GM12878 (cell line): ENCODE measurements around the gene RAG1. TPM values are rescaled to one million over a fixed set of nuclear protein-coding genes. Genes with fewer than 3 reads are reported as not detected.
A peak's percentile ranks its signal among the peaks of the same experiment; 100 is the strongest.

Source experiments
- ATAC-seq: fragments of 200-7000 bp; cut with Tn5 transposase; 3 replicates; pipeline ENCODE4 v1.9.1; 2020; ENCODE audit warnings: mild to moderate bottlenecking, moderate library complexity
- BruUV-seq: library from RNA; stranded (reverse); fragments of 400-500 nt; replicated peaks from 2 replicates; lab custom pipeline; 2021; lab: Mats Ljungman, UMichigan
- CTCF ChIA-PET: fragments of 300-600 bp; sonication (Branson Sonifier 250); formaldehyde crosslinking; extraction: SDS; loops from one replicate; lab custom pipeline; 2021; ENCODE audit warnings: inconsistent platforms; lab: Yijun Ruan, JAX
- POLR2A ChIA-PET: fragments of 350-600 bp; formaldehyde crosslinking; extraction: SDS; loops from one replicate; lab custom pipeline; 2021; ENCODE audit warnings: inconsistent platforms; lab: Charles Lee
- RAD21 ChIA-PET: fragments of 300-600 bp; sonication (Branson Sonifier 250); formaldehyde crosslinking; loops from one replicate; lab custom pipeline; 2023; ENCODE audit warnings: antibody characterized with exemption; ENCODE audit not compliant: unreplicated experiment; lab: Charles Lee
- SMC1A ChIA-PET: fragments of 300-600 bp; sonication (Branson Sonifier 250); formaldehyde crosslinking; loops from one replicate; lab custom pipeline; 2023; ENCODE audit not compliant: unreplicated experiment, uncharacterized antibody; lab: Charles Lee
- DNase-seq: peaks from one replicate; pipeline ENCODE4 v3.0.0-alpha.2; 2011; ENCODE audit warnings: low read depth, low spot score
- FAIRE-seq: peaks from 3 replicates; lab custom pipeline; 2011; peaks lifted over from hg19 to GRCh38; lab: Jason Lieb, UNC
- H2AFZ ChIP-seq: 2 replicates; pipeline ENCODE4 v1.6.0; 2011; ENCODE audit warnings: low read depth, low read length, control low read depth; ENCODE audit not compliant: control insufficient read depth
- H3K27ac ChIP-seq: 2 replicates; pipeline ENCODE4 v1.5.1; 2011; ENCODE audit warnings: control low read depth; ENCODE audit not compliant: control insufficient read depth, insufficient read depth
- H3K27me3 ChIP-seq, 2 experiments: replicated peaks in 1 of 2; 2 replicates each; pipeline versions ENCODE4 v1.6.0 to v1.6.1; 2011; ENCODE audit warnings: low read length in 1 of 2; ENCODE audit not compliant: control insufficient read depth in 2 of 2, insufficient read depth in 2 of 2
- H3K36me3 ChIP-seq, 2 experiments: 2 replicates each; pipeline ENCODE4 v1.5.1; 2011; ENCODE audit warnings: low read length in 1 of 2; ENCODE audit not compliant: control insufficient read depth in 2 of 2, insufficient read depth in 2 of 2
- H3K4me1 ChIP-seq: 2 replicates; pipeline ENCODE4 v1.6.1; 2011; ENCODE audit warnings: mild to moderate bottlenecking, low read length, moderate library complexity, mixed read lengths; ENCODE audit not compliant: control insufficient read depth, insufficient read depth
- H3K4me2 ChIP-seq: 2 replicates; pipeline ENCODE4 v1.6.0; 2011; ENCODE audit warnings: control low read depth; ENCODE audit not compliant: control insufficient read depth, insufficient read depth
- H3K4me3 ChIP-seq: fragments of 200-600 bp; sonication (generic); 2 replicates; pipeline ENCODE4 v1.5.1; 2016
- H3K79me2 ChIP-seq: 2 replicates; pipeline ENCODE4 v1.6.0; 2011; ENCODE audit warnings: low read length; ENCODE audit not compliant: control insufficient read depth, insufficient read depth
- H3K9ac ChIP-seq: 2 replicates; pipeline ENCODE4 v1.8.0; 2011; ENCODE audit warnings: low read length, control low read depth, mixed read lengths; ENCODE audit not compliant: control insufficient read depth, insufficient read depth
- H3K9me3 ChIP-seq: replicated peaks from 3 replicates; pipeline ENCODE4 v1.5.1; 2011; ENCODE audit warnings: mild to moderate bottlenecking, low read length; ENCODE audit not compliant: control insufficient read depth, insufficient read depth
- H4K20me1 ChIP-seq: 2 replicates; pipeline ENCODE4 v1.6.0; 2011; ENCODE audit not compliant: control insufficient read depth, insufficient read depth
- GABPA ChIP-seq: IDR thresholded peaks from 2 replicates; pipeline ENCODE4 v1.6.1; 2014; ENCODE audit warnings: antibody characterized with exemption, low read depth, mild to moderate bottlenecking, inconsistent platforms
- HCFC1 ChIP-seq: fragments of 150-350 bp; IDR thresholded peaks from 2 replicates; pipeline ENCODE4 v1.6.1; 2014; ENCODE audit warnings: low read length
- IKZF1 ChIP-seq: fragments of 450-650 bp; conservative IDR thresholded peaks from 2 replicates; pipeline ENCODE4 v1.6.1; 2017; ENCODE audit warnings: antibody characterized with exemption, mild to moderate bottlenecking
- RFX5 ChIP-seq: IDR thresholded peaks from 2 replicates; pipeline ENCODE4 v1.6.1; 2011; ENCODE audit warnings: low read depth, low read length, improper control_type of control experiment
- RUNX3 ChIP-seq: IDR thresholded peaks from 2 replicates; pipeline ENCODE4 v1.6.1; 2012; ENCODE audit warnings: low read length, inconsistent platforms
- SIX5 ChIP-seq: IDR thresholded peaks from 2 replicates; pipeline ENCODE4 v1.6.1; 2011; ENCODE audit warnings: mild to moderate bottlenecking, low read depth, low read length, moderate library complexity; ENCODE audit not compliant: severe bottlenecking
- WGBS: methylation state at CpG from one replicate; pipeline ENCODE4 v1.1.6; 2016; ENCODE audit warnings: low lambda C conversion rate; ENCODE audit not compliant: insufficient replicate concordance, insufficient coverage; ENCODE audit errors: missing lambda C conversion rate; 5-methylcytosine and 5-hydroxymethylcytosine counted together
- in situ Hi-C: fragments of 300-500 bp; cut with MboI; formaldehyde crosslinking; loops from 9 replicates; pipeline ENCODE4 v1.14.3; 2018; ENCODE audit warnings: mixed read lengths
- intact Hi-C: fragments of 100-400 bp; cut with micrococcal nuclease; formaldehyde crosslinking; loops from one replicate; pipeline ENCODE4 v1.14.2; 2022; ENCODE audit not compliant: unreplicated experiment
- polyA plus RNA-seq, 11 experiments: library from polyadenylated mRNA; depleted of rRNA in 4 of 11; unstranded in 6 of 11; stranded (reverse) in 5 of 11; fragments of >200 nt; fragmentation: Nextera tagmentation in 4 of 11; fragmentation: Illumina TruSeq in 1 of 11; extraction: Ambion mirVana in 4 of 11; extraction: Trizol in 1 of 11; gene quantifications; 1 replicate in 1 of 11; 2 replicates in 10 of 11; pipeline versions ENCODE4 v1.2.1 to v1.2.3, GENCODE V29; 2011 to 2016; ENCODE audit warnings: inconsistent platforms in 2 of 11, missing spikeins in 2 of 11, low read depth in 1 of 11
- total RNA-seq, 4 experiments: library from RNA; depleted of rRNA in 3 of 4; stranded (reverse); fragments of >200 nt in 3 of 4; fragmentation: Illumina TruSeq in 1 of 4; extraction: Trizol in 1 of 4; gene quantifications; 2 replicates each; pipeline versions ENCODE4 v1.2.1 to v1.2.3, GENCODE V29; 2013 to 2021
- TF ChIP-seq, protein P1 (sequence below): fragments of 450-650 bp; IDR thresholded peaks from 2 replicates; pipeline ENCODE4 v1.6.1; 2016; ENCODE audit warnings: mild to moderate bottlenecking, moderate library complexity, borderline replicate concordance
- TF ChIP-seq, protein P2 (sequence below): fragments of 450-650 bp; formaldehyde crosslinking; IDR thresholded peaks from 2 replicates; pipeline ENCODE4 v1.5.0; 2022; ENCODE audit warnings: mild to moderate bottlenecking, missing genetic modification characterization
- TF ChIP-seq, protein P3 (sequence below): IDR thresholded peaks from 2 replicates; pipeline ENCODE4 v1.6.1; 2011; ENCODE audit warnings: borderline replicate concordance, low read depth, mild to moderate bottlenecking, moderate library complexity, low read length; ENCODE audit not compliant: insufficient read depth, poor library complexity, severe bottlenecking
- TF ChIP-seq, protein P4 (sequence below): fragments of 450-650 bp; IDR thresholded peaks from 2 replicates; pipeline ENCODE4 v1.6.1; 2018; ENCODE audit warnings: borderline replicate concordance, mild to moderate bottlenecking; ENCODE audit not compliant: partially characterized antibody

RAG1 gene
- total and polyA plus RNA-seq, 10 of the 15 experiments (the other 5 are each of a cell fraction or from before 2014, with no cell fraction given) = 0.01 to 0.44 (median 0.05) TPM; not detected in 3

DNA sequence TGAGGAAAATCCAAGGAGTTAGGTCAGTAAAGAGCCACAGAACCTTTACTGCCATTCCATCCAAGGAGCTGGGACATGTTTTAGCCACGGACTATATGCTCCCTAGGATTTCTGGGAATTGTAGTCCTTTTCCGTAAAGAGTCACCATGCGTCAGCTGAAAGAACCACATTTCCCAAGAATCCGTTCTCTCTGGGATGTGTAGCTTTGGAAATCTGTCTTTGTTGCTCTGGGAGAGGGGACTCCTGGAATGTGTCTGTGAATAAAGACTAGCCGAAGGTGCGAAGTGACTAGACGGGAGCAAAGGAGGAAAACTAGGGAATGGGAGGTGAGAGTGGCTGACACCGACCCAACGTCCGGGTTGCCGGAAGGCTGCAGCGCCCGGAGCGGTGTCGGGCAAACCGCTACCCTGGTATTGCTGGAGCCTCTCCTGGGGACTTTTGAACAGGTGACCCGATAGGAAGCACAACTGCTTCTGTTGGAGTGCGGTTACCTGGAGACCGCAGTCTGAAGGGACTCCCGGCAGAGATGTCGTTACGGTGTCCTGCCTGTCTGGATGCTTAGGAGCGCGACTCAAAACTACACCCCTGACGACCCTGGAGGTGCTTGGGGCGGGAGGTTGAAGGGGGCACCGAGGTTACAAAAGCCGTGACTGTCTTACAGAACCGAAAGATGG is 26.6 kb downstream of the RAG1 start, which contains the start of gene IFTAP:
IFTAP (plus strand) TSS at position 187 of the 674 bp plus-strand sequence. CDS start 15,602 bp downstream, outside the sequence.
- no peaks in the 10 kb centered on the region for H3K79me2 ChIP-seq
- ChIA-PET SMC1A (no interaction called here), POLR2A (no interaction called here), RAD21 (no interaction called here), CTCF (no interaction called here)
- H4K20me1 ChIP-seq = no peaks in the 10 kb centered on the region
- no peak within 1 kb of the TSS for H3K27ac ChIP-seq
- no TSS peak for BruUV-seq
- WGBS = 14% methylated on average over 29 of the region's 29 CpGs
- peak within 1 kb of the TSS; percentile 68 for H3K4me2 ChIP-seq
- no peaks in the 10 kb centered on the region for H3K36me3 ChIP-seq
- no peak within 1 kb of the TSS for H3K9ac ChIP-seq
- peak within 1 kb of the TSS; percentile 75 for H2AFZ ChIP-seq
- H3K4me3 ChIP-seq = peak within 1 kb of the TSS; percentile 42; the same call in 1 of the 2 replicates
- in situ Hi-C loops = no loop called here
- intact Hi-C loops = no loop called here
- FAIRE-seq = no peak
- H3K27me3 ChIP-seq = peaks cover 4 to 9% of the 10 kb centered on the region in 2 experiments; a peak in 2 of 4 replicates
- no peak for DNase-seq
- H3K4me1 ChIP-seq = no peaks in the 10 kb centered on the region
- H3K9me3 ChIP-seq = no peaks in the 10 kb centered on the region
- TF ChIP-seq SIX5 = peak; percentile 88
- TF ChIP-seq RUNX3 = peak; percentile 1; the same call in 1 of the 2 replicates
- TF ChIP-seq, protein P1, sequence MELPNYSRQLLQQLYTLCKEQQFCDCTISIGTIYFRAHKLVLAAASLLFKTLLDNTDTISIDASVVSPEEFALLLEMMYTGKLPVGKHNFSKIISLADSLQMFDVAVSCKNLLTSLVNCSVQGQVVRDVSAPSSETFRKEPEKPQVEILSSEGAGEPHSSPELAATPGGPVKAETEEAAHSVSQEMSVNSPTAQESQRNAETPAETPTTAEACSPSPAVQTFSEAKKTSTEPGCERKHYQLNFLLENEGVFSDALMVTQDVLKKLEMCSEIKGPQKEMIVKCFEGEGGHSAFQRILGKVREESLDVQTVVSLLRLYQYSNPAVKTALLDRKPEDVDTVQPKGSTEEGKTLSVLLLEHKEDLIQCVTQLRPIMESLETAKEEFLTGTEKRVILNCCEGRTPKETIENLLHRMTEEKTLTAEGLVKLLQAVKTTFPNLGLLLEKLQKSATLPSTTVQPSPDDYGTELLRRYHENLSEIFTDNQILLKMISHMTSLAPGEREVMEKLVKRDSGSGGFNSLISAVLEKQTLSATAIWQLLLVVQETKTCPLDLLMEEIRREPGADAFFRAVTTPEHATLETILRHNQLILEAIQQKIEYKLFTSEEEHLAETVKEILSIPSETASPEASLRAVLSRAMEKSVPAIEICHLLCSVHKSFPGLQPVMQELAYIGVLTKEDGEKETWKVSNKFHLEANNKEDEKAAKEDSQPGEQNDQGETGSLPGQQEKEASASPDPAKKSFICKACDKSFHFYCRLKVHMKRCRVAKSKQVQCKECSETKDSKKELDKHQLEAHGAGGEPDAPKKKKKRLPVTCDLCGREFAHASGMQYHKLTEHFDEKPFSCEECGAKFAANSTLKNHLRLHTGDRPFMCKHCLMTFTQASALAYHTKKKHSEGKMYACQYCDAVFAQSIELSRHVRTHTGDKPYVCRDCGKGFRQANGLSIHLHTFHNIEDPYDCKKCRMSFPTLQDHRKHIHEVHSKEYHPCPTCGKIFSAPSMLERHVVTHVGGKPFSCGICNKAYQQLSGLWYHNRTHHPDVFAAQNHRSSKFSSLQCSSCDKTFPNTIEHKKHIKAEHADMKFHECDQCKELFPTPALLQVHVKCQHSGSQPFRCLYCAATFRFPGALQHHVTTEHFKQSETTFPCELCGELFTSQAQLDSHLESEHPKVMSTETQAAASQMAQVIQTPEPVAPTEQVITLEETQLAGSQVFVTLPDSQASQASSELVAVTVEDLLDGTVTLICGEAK = peak; percentile 69
- TF ChIP-seq HCFC1 = peak; percentile 67
- TF ChIP-seq, protein P2, sequence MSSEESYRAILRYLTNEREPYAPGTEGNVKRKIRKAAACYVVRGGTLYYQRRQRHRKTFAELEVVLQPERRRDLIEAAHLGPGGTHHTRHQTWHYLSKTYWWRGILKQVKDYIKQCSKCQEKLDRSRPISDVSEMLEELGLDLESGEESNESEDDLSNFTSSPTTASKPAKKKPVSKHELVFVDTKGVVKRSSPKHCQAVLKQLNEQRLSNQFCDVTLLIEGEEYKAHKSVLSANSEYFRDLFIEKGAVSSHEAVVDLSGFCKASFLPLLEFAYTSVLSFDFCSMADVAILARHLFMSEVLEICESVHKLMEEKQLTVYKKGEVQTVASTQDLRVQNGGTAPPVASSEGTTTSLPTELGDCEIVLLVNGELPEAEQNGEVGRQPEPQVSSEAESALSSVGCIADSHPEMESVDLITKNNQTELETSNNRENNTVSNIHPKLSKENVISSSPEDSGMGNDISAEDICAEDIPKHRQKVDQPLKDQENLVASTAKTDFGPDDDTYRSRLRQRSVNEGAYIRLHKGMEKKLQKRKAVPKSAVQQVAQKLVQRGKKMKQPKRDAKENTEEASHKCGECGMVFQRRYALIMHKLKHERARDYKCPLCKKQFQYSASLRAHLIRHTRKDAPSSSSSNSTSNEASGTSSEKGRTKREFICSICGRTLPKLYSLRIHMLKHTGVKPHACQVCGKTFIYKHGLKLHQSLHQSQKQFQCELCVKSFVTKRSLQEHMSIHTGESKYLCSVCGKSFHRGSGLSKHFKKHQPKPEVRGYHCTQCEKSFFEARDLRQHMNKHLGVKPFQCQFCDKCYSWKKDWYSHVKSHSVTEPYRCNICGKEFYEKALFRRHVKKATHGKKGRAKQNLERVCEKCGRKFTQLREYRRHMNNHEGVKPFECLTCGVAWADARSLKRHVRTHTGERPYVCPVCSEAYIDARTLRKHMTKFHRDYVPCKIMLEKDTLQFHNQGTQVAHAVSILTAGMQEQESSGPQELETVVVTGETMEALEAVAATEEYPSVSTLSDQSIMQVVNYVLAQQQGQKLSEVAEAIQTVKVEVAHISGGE (CRISPR knock-in tag) = peak; percentile 89
- no peak for TF ChIP-seq RFX5
- TF ChIP-seq GABPA = peak; percentile 78
- TF ChIP-seq IKZF1 = peak; percentile 54; the same call in 1 of the 2 replicates
- TF ChIP-seq, protein P3, sequence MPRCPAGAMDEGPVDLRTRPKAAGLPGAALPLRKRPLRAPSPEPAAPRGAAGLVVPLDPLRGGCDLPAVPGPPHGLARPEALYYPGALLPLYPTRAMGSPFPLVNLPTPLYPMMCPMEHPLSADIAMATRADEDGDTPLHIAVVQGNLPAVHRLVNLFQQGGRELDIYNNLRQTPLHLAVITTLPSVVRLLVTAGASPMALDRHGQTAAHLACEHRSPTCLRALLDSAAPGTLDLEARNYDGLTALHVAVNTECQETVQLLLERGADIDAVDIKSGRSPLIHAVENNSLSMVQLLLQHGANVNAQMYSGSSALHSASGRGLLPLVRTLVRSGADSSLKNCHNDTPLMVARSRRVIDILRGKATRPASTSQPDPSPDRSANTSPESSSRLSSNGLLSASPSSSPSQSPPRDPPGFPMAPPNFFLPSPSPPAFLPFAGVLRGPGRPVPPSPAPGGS = no peak
- TF ChIP-seq, protein P4, sequence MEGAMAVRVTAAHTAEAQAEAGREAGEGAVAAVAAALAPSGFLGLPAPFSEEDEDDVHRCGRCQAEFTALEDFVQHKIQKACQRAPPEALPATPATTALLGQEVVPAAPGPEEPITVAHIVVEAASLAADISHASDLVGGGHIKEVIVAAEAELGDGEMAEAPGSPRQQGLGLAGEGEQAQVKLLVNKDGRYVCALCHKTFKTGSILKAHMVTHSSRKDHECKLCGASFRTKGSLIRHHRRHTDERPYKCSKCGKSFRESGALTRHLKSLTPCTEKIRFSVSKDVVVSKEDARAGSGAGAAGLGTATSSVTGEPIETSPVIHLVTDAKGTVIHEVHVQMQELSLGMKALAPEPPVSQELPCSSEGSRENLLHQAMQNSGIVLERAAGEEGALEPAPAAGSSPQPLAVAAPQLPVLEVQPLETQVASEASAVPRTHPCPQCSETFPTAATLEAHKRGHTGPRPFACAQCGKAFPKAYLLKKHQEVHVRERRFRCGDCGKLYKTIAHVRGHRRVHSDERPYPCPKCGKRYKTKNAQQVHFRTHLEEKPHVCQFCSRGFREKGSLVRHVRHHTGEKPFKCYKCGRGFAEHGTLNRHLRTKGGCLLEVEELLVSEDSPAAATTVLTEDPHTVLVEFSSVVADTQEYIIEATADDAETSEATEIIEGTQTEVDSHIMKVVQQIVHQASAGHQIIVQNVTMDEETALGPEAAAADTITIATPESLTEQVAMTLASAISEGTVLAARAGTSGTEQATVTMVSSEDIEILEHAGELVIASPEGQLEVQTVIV = no peak
- peak; percentile 74 for ATAC-seq
